ENCODE results near the gene TRABD.
"Not testable (repeated sequence)": the region's sequence is repeated elsewhere in the genome, so short reads cannot be mapped to it uniquely, and the experiment has no call there.

TRABD gene

GRCh38 chr22:50185375-50186087, at the start of gene TRABD:
Gene TRABD, plus strand, starts transcription at chr22:50185913. Its CDS starts 7,148 bp downstream, at chr22:50193061.
- DNase-seq = peak; percentile 87

GRCh38 chr22:50136581-50137015, 49.1 kb upstream of the TRABD start:
- no peak for DNase-seq

GRCh38 chr22:50137277-50137676, 48.4 kb upstream of the TRABD start:
- DNase-seq = not testable (repeated sequence)

GRCh38 chr22:50138041-50138440, 47.7 kb upstream of the TRABD start:
- no peak for DNase-seq

- no peak for DNase-seq
Observed at GRCh38 chr22:50138988-50139387, 46.7 kb upstream of the TRABD start.

- DNase-seq = no peak
Observed at GRCh38 chr22:50139843-50140415, 45.8 kb upstream of the TRABD start.

- DNase-seq = no peak
Observed at GRCh38 chr22:50140615-50141014, 45.1 kb upstream of the TRABD start.

GRCh38 chr22:50141462-50141861, 44.3 kb upstream of the TRABD start:
- DNase-seq = no peak

- no peak for DNase-seq
Observed at GRCh38 chr22:50141891-50142363, 43.8 kb upstream of the TRABD start.

- no peak for DNase-seq
Observed at GRCh38 chr22:50143096-50143495, 42.6 kb upstream of the TRABD start.

GRCh38 chr22:50144005-50144614, 41.6 kb upstream of the TRABD start:
- no peak for DNase-seq

GRCh38 chr22:50145721-50146438, 39.8 kb upstream of the TRABD start:
- no peak for DNase-seq

- DNase-seq = no peak
Observed at GRCh38 chr22:50146439-50147238, 39.1 kb upstream of the TRABD start.

- not testable (repeated sequence) for DNase-seq
Observed at GRCh38 chr22:50147258-50148165, 38.2 kb upstream of the TRABD start.

- DNase-seq = no peak
Observed at GRCh38 chr22:50148166-50148500, 37.6 kb upstream of the TRABD start.

- DNase-seq = peak; percentile 67
Observed at GRCh38 chr22:50148991-50149721, 36.6 kb upstream of the TRABD start.

GRCh38 chr22:50150161-50151129, 35.3 kb upstream of the TRABD start:
- no peak for DNase-seq

GRCh38 chr22:50151571-50152537, 33.9 kb upstream of the TRABD start:
- no peak for DNase-seq

Data from stimulated activated naive CD4-positive, alpha-beta T cell treated with Interleukin-2 at 50 U/mL for 16 hours (primary cell).